Activated CD4-positive, alpha-beta T cell treated with anti-CD3 and anti-CD28 coated beads, Interleukin-2, amount 10 ng/mL, durations not matched to agents 7 days and 5 days (primary cell): ENCODE data around the gene GNAS-AS1. TPM values are rescaled to one million over a fixed set of nuclear protein-coding genes. Genes with fewer than 3 reads are reported as not detected.

Source experiments
- CTCF ChIA-PET: fragments of 350-600 bp; sonication (Branson Sonifier 250); formaldehyde crosslinking; loops from one replicate; lab custom pipeline; 2021; ENCODE audit warnings: antibody characterized with exemption; lab: Charles Lee
- POLR2A ChIA-PET: fragments of 350-600 bp; sonication (Branson Sonifier 250); formaldehyde crosslinking; loops from one replicate; lab custom pipeline; 2021; ENCODE audit warnings: antibody characterized with exemption; lab: Charles Lee
- DNase-seq: peaks from one replicate; pipeline ENCODE4 v3.0.0-alpha.2; 2020
- H3K27ac Mint-ChIP-seq: one replicate; pipeline ENCODE4 v1.8.0; 2021; ENCODE audit warnings: mild to moderate bottlenecking, moderate library complexity, mixed read lengths
- H3K27me3 Mint-ChIP-seq: one replicate; pipeline ENCODE4 v1.8.0; 2021; ENCODE audit warnings: mixed read lengths
- H3K36me3 Mint-ChIP-seq: one replicate; pipeline ENCODE4 v1.8.0; 2021; ENCODE audit warnings: low read depth, mixed read lengths
- H3K4me1 Mint-ChIP-seq: one replicate; pipeline ENCODE4 v1.8.0; 2021; ENCODE audit warnings: mixed read lengths
- H3K4me3 Mint-ChIP-seq: one replicate; pipeline ENCODE4 v1.8.0; 2021; ENCODE audit warnings: mild to moderate bottlenecking, moderate library complexity, mixed read lengths
- H3K9me3 Mint-ChIP-seq: one replicate; pipeline ENCODE4 v1.8.0; 2021; ENCODE audit warnings: mixed read lengths
- total RNA-seq, 2 experiments: library from RNA; stranded (reverse); gene quantifications; one replicate each; pipeline ENCODE4 v1.2.3, GENCODE V29; 2021

GNAS-AS1 gene
- total RNA-seq, 2 experiments from 2014 or later: 0.96 to 1.5 TPM

GRCh38 chr20:58788896-58789544 is 61.7 kb downstream of the GNAS-AS1 start:
- H3K4me1 Mint-ChIP-seq: no peaks in the 10 kb centered on the region
- no peak for DNase-seq
- ChIA-PET CTCF (interaction anchor here (0.8 to 1.4 kb wide), 5 partner anchors 7 to 138 kb away, joined by 3 to 4 read pairs (median 4); partner anchors contain the start of gene STX16), POLR2A (no interaction called here)
- no peak overlapping the region for H3K27ac Mint-ChIP-seq
- peaks cover 13% of the 10 kb centered on the region for H3K27me3 Mint-ChIP-seq
- no peaks in the 10 kb centered on the region for H3K9me3 Mint-ChIP-seq
- H3K4me3 Mint-ChIP-seq: no peak overlapping the region
- no peaks in the 10 kb centered on the region for H3K36me3 Mint-ChIP-seq

GRCh38 chr20:58787211-58788005 is 63.3 kb downstream of the GNAS-AS1 start:
- H3K27me3 Mint-ChIP-seq: peaks cover 20% of the 10 kb centered on the region
- ChIA-PET POLR2A (no interaction called here), CTCF (interaction anchor here (1.4 to 1.5 kb wide), 3 partner anchors 11 to 45 kb away, joined by 3 to 5 read pairs (median 4); no protein-coding TSS in a partner anchor)
- H3K27ac Mint-ChIP-seq: no peak overlapping the region
- no peaks in the 10 kb centered on the region for H3K36me3 Mint-ChIP-seq
- no peak for DNase-seq
- no peaks in the 10 kb centered on the region for H3K9me3 Mint-ChIP-seq
- no peak overlapping the region for H3K4me3 Mint-ChIP-seq
- no peaks in the 10 kb centered on the region for H3K4me1 Mint-ChIP-seq

DNA sequence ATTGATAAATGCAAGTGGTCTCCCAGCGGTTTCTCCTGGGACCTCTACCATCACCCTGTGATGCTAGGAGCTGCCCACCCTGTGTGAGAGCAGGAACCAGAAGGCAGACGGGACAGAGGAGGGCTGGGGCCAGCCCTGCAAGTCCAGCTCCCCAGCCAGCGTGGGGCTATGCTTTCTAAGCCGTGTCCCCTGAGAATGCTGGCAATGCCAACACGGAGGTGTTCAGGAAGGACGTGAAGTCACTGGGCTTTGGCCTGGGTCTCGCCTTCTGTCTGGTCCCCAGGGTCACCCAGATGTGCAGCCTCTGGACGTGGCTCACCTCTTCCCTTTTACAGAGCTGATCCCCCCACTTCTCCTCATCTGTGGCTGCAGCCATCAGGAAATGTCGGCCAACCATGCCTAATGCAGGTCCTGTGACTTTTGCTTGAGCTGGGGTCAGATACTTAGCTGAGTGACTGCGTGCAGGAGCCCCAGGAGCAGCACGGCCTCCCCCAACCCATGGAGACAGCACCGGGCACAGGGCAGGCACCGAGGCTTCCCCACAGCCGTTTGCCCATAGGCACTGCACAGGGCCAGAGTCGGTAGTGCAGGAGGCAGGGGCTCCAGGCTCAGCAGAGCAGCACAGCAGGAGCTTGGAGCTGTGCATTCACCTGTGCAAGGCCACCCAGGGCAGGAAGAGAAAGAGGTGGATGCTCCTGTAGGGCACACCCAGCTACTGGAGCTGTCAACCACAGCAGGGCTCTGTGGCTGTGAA is 66.2 kb downstream of the GNAS-AS1 start:
- Mint-ChIP-seq H3K27ac (no peak overlapping the region), H3K36me3 (no peaks in the 10 kb centered on the region)
- POLR2A ChIA-PET: no interaction called here

DNA sequence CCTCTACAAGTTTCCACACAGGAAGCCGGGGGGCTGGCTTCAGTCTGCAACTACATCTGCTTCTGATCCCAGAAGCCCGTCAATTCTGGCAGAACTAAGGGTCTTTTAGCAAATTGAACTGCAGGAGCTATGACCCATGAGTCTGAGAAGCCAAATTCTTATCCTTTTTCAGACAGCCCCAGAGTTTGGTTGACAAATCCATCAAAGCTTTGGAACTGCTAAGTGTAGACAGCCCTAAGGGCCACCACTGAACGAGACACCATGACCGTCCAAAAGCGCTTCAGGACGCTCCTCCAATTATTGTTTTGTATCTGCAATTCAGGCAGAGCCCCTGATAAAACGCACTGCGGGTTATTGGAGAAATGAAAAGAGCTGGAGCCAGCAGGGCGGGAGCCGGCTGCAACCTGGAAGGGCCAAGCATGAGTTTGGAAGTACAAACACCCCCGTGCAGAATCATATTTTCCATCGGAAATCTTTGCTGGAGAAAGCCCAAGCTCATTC is 67.1 kb downstream of the GNAS-AS1 start:
- Mint-ChIP-seq H3K9me3 (no peaks in the 10 kb centered on the region), H3K4me1 (no peaks in the 10 kb centered on the region), H3K27me3 (peaks cover 36% of the 10 kb centered on the region), H3K36me3 (no peaks in the 10 kb centered on the region), H3K27ac (no peak overlapping the region), H3K4me3 (no peak overlapping the region)
- DNase-seq: no peak
- POLR2A ChIA-PET: no interaction called here
- CTCF ChIA-PET: no interaction called here

More for the DNA sequence above, 66.2 kb downstream of the GNAS-AS1 start:
- no peak overlapping the region for H3K4me3 Mint-ChIP-seq
- no peaks in the 10 kb centered on the region for H3K4me1 Mint-ChIP-seq
- CTCF ChIA-PET: no interaction called here
- no peaks in the 10 kb centered on the region for H3K9me3 Mint-ChIP-seq
- H3K27me3 Mint-ChIP-seq: peaks cover 29% of the 10 kb centered on the region
- DNase-seq: no peak

DNA sequence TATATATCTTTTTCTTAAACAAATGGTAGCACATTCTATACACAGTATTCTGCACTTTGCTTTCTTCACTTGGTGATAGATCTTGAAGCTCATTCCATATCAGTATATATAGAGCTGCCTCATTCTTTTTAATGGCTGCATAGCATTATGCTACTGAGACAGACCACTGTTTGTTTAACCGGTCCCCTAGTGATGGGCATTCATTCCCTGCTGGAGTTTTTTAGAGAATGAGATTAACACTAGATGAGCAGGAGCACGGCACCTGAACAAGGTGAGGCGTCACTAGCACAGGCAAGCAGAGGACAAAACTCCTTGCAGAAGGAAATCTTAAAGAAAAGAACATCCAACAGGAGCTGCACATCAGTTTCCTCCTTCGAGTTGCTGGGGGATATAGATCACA is 69.6 kb downstream of the GNAS-AS1 start:
- H3K36me3 Mint-ChIP-seq: no peaks in the 10 kb centered on the region
- ChIA-PET POLR2A (no interaction called here), CTCF (interaction anchor here (0.6 to 1.2 kb wide), 2 partner anchors 9 to 131 kb away, joined by 4 read pairs; no protein-coding TSS in a partner anchor)
- H3K27me3 Mint-ChIP-seq: peaks cover 43% of the 10 kb centered on the region
- H3K4me1 Mint-ChIP-seq: no peaks in the 10 kb centered on the region
- DNase-seq: no peak
- no peaks in the 10 kb centered on the region for H3K9me3 Mint-ChIP-seq
- no peak overlapping the region for H3K4me3 Mint-ChIP-seq
- H3K27ac Mint-ChIP-seq: no peak overlapping the region

GRCh38 chr20:58778760-58779159 is 71.9 kb downstream of the GNAS-AS1 start:
- Mint-ChIP-seq H3K4me3 (no peak overlapping the region), H3K36me3 (no peaks in the 10 kb centered on the region), H3K4me1 (no peaks in the 10 kb centered on the region), H3K9me3 (no peaks in the 10 kb centered on the region), H3K27me3 (peaks cover 38% of the 10 kb centered on the region), H3K27ac (no peak overlapping the region)
- CTCF ChIA-PET: no interaction called here
- DNase-seq: no peak
- POLR2A ChIA-PET: no interaction called here

GRCh38 chr20:58777657-58778056 is 73.0 kb downstream of the GNAS-AS1 start:
- no peaks in the 10 kb centered on the region for H3K9me3 Mint-ChIP-seq
- H3K27ac Mint-ChIP-seq: no peak overlapping the region
- no peaks in the 10 kb centered on the region for H3K36me3 Mint-ChIP-seq
- DNase-seq: no peak
- CTCF ChIA-PET: interaction anchor here (1.0 kb wide), 1 partner anchor 11 kb away, joined by 3 read pairs; no protein-coding TSS in a partner anchor
- H3K4me3 Mint-ChIP-seq: no peak overlapping the region
- POLR2A ChIA-PET: no interaction called here
- no peaks in the 10 kb centered on the region for H3K4me1 Mint-ChIP-seq
- H3K27me3 Mint-ChIP-seq: peaks cover 37% of the 10 kb centered on the region

DNA sequence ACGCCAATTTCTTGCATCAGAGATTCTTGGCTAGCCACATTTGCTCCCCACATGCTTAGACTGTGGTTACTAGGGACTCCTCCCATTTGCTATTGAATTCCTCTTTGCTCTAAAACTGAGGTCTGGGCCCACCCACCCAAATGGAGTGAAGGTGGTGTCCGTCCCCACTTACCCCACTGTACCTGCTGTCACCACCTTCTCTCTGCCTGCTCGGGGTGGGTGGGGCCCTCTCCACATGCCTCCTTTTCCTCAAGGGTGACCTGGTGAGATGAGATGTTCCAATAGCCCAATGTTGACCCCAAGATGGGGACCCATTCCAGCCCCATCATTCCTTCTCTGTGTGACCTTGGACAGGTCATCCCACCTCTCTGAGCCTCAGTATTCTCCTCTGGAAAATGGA is 74.6 kb downstream of the GNAS-AS1 start:
- H3K9me3 Mint-ChIP-seq: no peaks in the 10 kb centered on the region
- DNase-seq: no peak
- no peak overlapping the region for H3K4me3 Mint-ChIP-seq
- POLR2A ChIA-PET: no interaction called here
- CTCF ChIA-PET: interaction anchor here (0.7 kb wide), 1 partner anchor 294 kb away, joined by 3 read pairs; no protein-coding TSS in a partner anchor
- no peaks in the 10 kb centered on the region for H3K4me1 Mint-ChIP-seq
- H3K27ac Mint-ChIP-seq: no peak overlapping the region
- H3K27me3 Mint-ChIP-seq: peaks cover 38% of the 10 kb centered on the region
- no peaks in the 10 kb centered on the region for H3K36me3 Mint-ChIP-seq

DNA sequence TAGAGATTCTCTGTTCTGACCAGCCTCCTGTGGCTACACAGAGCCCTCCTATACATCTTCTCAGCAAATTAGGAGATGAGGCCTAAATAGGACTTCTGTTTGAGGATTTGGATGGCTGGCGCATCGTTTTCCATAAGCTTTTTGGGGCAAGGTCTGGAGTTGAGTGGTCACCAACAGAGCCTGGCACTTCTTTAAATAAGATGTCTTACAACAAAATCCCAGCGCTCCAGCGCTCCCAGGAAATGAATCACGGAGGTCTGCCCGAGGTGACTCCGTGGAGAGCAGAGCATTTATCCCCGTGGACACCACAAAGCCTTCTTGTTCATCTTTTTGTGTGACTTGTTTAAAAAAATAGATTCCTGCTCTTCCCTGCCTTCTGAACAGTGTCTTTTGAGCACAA is 75.3 kb downstream of the GNAS-AS1 start:
- Mint-ChIP-seq H3K4me1 (no peaks in the 10 kb centered on the region), H3K36me3 (no peaks in the 10 kb centered on the region), H3K27ac (no peak overlapping the region), H3K4me3 (no peak overlapping the region), H3K9me3 (no peaks in the 10 kb centered on the region), H3K27me3 (peaks cover 37% of the 10 kb centered on the region)
- DNase-seq: no peak
- CTCF ChIA-PET: interaction anchor here (0.7 kb wide), 1 partner anchor 294 kb away, joined by 3 read pairs; no protein-coding TSS in a partner anchor
- POLR2A ChIA-PET: no interaction called here

DNA sequence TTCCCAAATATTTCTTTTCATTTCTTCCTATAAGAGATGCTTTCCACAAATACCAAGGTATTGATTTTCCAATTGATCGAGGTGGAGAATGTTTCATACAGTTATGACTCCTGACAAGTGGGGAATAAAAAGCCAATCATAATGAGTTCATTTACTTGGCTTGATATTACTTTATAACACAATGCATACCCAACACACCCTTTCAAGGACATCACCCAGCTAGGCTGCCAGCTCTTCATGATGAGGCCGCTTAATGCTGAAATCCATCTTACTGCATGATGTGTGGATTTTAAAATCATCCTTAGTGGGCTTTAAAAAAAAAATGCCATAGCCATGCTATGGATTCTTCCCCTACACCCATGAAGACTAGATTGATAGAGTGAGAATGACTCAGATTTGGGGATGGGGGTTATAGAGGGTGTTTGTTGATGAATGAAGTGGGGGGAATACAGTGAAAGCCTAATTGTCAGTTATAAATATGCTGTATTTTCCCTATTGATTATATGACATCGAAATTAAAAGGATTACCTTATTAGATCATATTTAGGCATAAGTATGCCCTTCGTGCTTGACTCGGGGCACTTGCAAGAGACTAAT is 75.9 kb downstream of the GNAS-AS1 start:
- Mint-ChIP-seq H3K27me3 (peaks cover 37% of the 10 kb centered on the region), H3K27ac (no peak overlapping the region), H3K36me3 (no peaks in the 10 kb centered on the region), H3K4me3 (no peak overlapping the region), H3K9me3 (no peaks in the 10 kb centered on the region), H3K4me1 (no peaks in the 10 kb centered on the region)
- ChIA-PET POLR2A (no interaction called here), CTCF (no interaction called here)
- no peak for DNase-seq

DNA sequence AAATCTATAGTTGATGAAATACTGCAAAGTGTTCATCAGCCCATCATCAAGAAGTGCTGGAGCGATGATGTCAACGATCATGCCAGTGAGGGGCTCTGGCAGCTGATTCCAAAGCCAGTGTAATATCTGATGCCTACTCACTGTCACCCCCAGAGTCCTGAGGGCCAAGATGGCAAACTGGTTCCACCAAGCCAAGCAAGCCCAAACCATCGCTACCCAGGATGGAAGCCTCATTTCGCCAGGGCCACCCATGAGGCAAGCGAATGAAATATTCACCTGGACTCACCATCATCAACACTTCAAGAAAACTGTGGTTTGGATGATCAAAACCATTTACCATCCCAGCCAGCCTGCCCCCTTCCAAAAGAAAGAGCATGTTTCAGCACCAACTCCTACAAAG is 76.5 kb downstream of the GNAS-AS1 start:
- POLR2A ChIA-PET: no interaction called here
- Mint-ChIP-seq H3K4me1 (no peaks in the 10 kb centered on the region), H3K4me3 (no peak overlapping the region), H3K36me3 (no peaks in the 10 kb centered on the region), H3K27ac (no peak overlapping the region), H3K27me3 (peaks cover 36% of the 10 kb centered on the region), H3K9me3 (no peaks in the 10 kb centered on the region)
- CTCF ChIA-PET: no interaction called here
- DNase-seq: no peak

GRCh38 chr20:58772786-58773185 is 77.9 kb downstream of the GNAS-AS1 start:
- Mint-ChIP-seq H3K27ac (no peak overlapping the region), H3K9me3 (no peaks in the 10 kb centered on the region), H3K27me3 (peaks cover 35% of the 10 kb centered on the region), H3K4me3 (no peak overlapping the region), H3K4me1 (no peaks in the 10 kb centered on the region), H3K36me3 (no peaks in the 10 kb centered on the region)
- POLR2A ChIA-PET: no interaction called here
- CTCF ChIA-PET: no interaction called here
- no peak for DNase-seq
